ENCODE data around the gene SLC22A6.

The SLC22A6 gene

GRCh38 chr11:62984451-62984991 is at the start of gene SLC22A6:
Gene SLC22A6 (minus strand): TSS chr11:62984967. CDS start chr11:62984690, 277 bp downstream.
- DNase-seq (ENCODE audit: low spot score) = no peak

GRCh38 chr11:63032457-63032856 is 47.7 kb upstream of the SLC22A6 start:
- no peak for DNase-seq (ENCODE audit: low spot score)

- DNase-seq (ENCODE audit: low spot score) = peak; percentile 90
These were observed 39.3 kb upstream of the SLC22A6 start for GRCh38 chr11:63023841-63024648.

GRCh38 chr11:63023222-63023814 is 38.6 kb upstream of the SLC22A6 start:
- DNase-seq (ENCODE audit: low spot score) = peak; percentile 70

- DNase-seq (ENCODE audit: low spot score) = no peak
These were observed 37.7 kb upstream of the SLC22A6 start for GRCh38 chr11:63022441-63022840.

GRCh38 chr11:63020671-63021291 is 36.0 kb upstream of the SLC22A6 start:
- peak; percentile 32 for DNase-seq (ENCODE audit: low spot score)

GRCh38 chr11:63019506-63019905 is 34.7 kb upstream of the SLC22A6 start:
- DNase-seq (ENCODE audit: low spot score) = no peak

- DNase-seq (ENCODE audit: low spot score) = no peak
These were observed 32.7 kb upstream of the SLC22A6 start for GRCh38 chr11:63017306-63017974.

- DNase-seq (ENCODE audit: low spot score) = no peak
These were observed 30.9 kb upstream of the SLC22A6 start, which contains the start of gene SLC22A8 for GRCh38 chr11:63015521-63016215. Gene SLC22A8 (minus strand): TSS chr11:63015841. CDS start chr11:63014958, 883 bp downstream.

GRCh38 chr11:63014408-63015055 is 29.8 kb upstream of the SLC22A6 start:
- no peak for DNase-seq (ENCODE audit: low spot score)

GRCh38 chr11:63012839-63013238 is 28.1 kb upstream of the SLC22A6 start:
- DNase-seq (ENCODE audit: low spot score) = no peak

GRCh38 chr11:63012430-63012829 is 27.7 kb upstream of the SLC22A6 start:
- no peak for DNase-seq (ENCODE audit: low spot score)

GRCh38 chr11:63010934-63011439 is 26.2 kb upstream of the SLC22A6 start:
- no peak for DNase-seq (ENCODE audit: low spot score)

- DNase-seq (ENCODE audit: low spot score) = no peak
These were observed 23.2 kb upstream of the SLC22A6 start for GRCh38 chr11:63007920-63008319.

GRCh38 chr11:63001456-63001855 is 16.7 kb upstream of the SLC22A6 start:
- DNase-seq (ENCODE audit: low spot score) = no peak

- no peak for DNase-seq (ENCODE audit: low spot score)
These were observed 14.9 kb upstream of the SLC22A6 start for GRCh38 chr11:62999649-63000048.

GRCh38 chr11:62999156-62999555 is 14.4 kb upstream of the SLC22A6 start:
- no peak for DNase-seq (ENCODE audit: low spot score)

- DNase-seq (ENCODE audit: low spot score) = no peak
These were observed 11.5 kb upstream of the SLC22A6 start for GRCh38 chr11:62996271-62996670.

GRCh38 chr11:62994775-62995174 is 10.0 kb upstream of the SLC22A6 start:
- no peak for DNase-seq (ENCODE audit: low spot score)

GRCh38 chr11:62988276-62988675 is 3.5 kb upstream of the SLC22A6 start:
- DNase-seq (ENCODE audit: low spot score) = no peak
